GM19099 (cell line): ENCODE data around the gene ASTN2.

ENCODE experiments used
- POLR2A ChIP-seq: IDR thresholded peaks from 3 replicates; pipeline ENCODE4 v1.6.1; 2011; ENCODE audit warnings: low read depth; ENCODE audit not compliant: insufficient read length; ENCODE audit errors: extremely low read depth

The ASTN2 gene

DNA sequence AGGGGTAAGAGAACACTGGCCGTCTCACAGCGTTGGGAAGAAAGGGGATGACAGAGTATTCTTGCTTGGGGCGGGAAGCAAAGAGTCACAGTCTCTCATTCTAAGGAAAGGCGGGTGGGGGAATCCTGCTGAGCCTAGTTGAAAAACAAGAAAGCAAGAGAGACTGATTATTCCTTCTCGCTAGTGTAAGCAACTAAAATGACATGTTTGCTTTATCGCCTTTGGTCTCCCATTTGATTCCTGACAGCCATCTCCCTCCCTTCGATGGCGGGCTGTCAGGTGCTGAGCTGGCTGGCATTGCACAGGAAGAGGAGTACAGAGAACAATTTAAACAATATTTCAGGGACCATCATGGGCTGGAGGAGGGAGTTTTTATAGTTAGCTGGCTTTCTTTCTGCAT lies 331.3 kb downstream of the ASTN2 start:
- no peak for TF ChIP-seq POLR2A

- TF ChIP-seq POLR2A: no peak
Measured at GRCh38 chr9:117081641-117082317, 333.1 kb downstream of the ASTN2 start.

DNA sequence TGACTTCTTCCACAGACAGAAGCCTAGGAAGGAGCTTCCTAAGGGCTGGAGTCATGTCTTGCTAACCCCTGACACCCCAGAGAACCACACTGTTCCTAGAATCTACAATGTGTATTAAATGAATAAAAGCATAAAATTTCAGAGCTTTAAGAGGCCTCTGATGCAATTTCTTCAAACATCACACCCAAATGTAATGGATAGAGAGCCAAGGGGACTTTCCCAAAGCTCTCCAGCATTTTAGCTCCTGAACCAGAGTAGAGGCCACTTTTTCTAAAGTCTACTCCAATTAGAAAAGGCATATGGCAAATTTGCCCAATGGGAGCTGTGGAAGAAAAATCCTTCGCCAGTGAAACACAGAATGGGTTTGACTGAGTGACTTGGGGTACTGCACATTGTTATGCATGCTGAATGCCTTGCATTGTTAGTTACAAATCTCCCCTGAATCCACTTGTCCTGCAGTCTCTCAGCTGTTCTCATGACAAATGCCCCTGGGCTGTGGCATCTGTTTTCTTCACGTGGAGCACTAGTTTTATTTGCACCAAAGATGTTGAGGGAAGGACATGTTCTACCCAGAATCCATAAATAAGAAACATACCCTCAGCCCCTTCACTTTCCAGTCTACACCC lies 334.0 kb downstream of the ASTN2 start:
- no peak for TF ChIP-seq POLR2A

- TF ChIP-seq POLR2A: no peak
Measured at GRCh38 chr9:117076571-117077290, 338.1 kb downstream of the ASTN2 start.

- no peak for TF ChIP-seq POLR2A
Measured at GRCh38 chr9:117075636-117076035, 339.2 kb downstream of the ASTN2 start.

DNA sequence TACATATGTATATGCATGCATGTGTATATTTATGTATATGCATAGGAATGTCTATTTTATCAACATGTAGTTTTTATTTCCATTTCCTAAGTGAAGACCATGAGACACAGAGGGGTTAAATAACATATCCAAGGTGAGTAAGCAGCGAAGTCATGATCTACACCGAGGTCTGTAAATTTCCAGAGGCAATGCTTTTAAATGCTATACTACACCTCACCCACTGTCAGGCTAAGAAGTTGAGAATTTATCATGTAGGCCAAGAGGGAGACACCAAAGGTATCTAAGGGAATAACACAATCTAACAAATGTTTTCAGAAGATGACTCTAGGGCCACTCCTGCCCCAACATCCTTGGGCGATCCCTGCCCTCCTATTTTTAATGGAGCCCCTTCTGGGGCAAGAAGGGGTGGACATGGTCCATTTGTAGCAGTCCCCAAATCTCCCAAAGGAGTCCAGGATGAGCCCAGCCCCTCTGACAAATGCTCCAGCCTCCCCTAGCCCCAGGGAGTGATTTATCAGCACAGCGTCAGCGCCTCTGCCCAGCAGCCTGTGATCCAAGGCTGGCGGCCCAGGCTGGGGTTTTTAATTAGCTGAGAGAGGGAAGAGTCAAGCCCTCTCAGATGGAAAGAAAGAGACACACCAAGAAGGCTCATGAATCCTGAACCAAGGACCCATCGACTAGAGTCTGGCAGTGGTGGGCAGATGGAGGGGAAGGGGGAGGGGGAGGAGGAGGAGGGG lies 339.9 kb downstream of the ASTN2 start:
- no peak for TF ChIP-seq POLR2A

GRCh38 chr9:117074342-117074662 lies 340.6 kb downstream of the ASTN2 start:
- TF ChIP-seq POLR2A: no peak

GRCh38 chr9:117073539-117074341 lies 341.1 kb downstream of the ASTN2 start:
- no peak for TF ChIP-seq POLR2A

DNA sequence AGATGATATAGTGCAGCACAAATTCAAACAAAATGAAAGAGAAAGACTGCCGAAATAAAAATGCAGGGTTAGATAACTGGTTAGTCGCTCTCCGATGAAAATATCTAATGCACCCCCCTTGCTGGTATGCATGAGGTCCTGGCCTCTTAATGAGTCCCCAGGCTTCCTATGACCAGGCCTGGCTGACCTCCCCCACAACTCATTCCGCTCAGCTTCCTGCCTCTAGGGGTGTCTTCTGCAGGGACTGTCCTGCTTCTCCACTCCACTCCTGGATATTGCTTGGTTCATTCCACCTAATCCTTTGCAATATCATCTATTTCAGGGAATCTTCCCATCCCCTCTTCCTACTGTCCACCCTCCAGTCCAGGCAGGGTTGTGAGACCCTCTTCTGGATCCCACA lies 341.8 kb downstream of the ASTN2 start:
- TF ChIP-seq POLR2A: no peak

- TF ChIP-seq POLR2A: no peak
Measured at GRCh38 chr9:117072216-117072615, 342.6 kb downstream of the ASTN2 start.

- TF ChIP-seq POLR2A: no peak
Measured at GRCh38 chr9:117063721-117064471, 351.0 kb downstream of the ASTN2 start.

DNA sequence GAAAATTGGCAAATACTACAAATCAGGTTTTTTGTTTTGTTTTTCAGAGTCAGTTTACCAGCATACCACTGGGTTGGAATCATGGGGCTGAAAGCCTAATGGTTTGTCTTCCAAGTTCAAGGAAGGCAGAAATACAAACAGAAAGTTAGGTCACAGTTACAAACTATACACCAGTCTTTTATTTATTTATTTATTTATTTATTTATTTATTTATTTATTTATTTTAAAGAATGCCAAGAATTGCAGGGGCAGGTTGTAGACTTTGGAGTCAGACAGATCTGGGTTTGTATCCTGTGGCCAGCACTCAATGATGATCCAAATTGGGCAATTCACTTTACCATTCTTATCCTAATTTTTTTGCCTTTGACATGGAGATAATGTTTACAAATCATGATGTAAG lies 353.9 kb downstream of the ASTN2 start:
- TF ChIP-seq POLR2A: no peak

DNA sequence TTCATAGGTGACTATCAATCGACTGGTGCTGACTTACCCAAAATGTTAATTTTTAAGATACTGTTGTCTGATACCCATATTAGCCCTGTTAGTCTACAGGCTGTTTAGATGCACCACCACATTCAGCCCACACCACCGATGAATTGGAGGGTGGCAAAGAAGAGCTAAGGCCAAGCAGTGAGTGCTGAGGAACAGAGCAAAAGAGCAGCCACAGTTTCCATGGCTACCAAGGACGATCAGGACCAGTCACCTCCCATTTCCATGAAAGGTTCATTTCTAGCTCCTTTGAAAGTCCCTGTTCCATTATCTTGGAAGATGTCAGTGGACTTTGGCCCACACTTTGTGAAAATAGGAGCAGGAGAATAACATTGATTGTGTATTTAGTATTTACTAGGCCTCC lies 364.9 kb downstream of the ASTN2 start:
- TF ChIP-seq POLR2A: no peak
